ENCODE results near the gene PCBD2. TPM values are rescaled to one million over a fixed set of nuclear protein-coding genes. Genes with fewer than 3 reads are reported as not detected.

Gene PCBD2
- total and polyA plus RNA-seq, 2 of the 4 experiments (the other 2 are of a cell fraction), result 2.2 to 2.7 TPM

- Histone ChIP-seq H2BK20ac (ENCODE audit: low read depth, low read length) (no peak overlapping the region), H3K79me1 (ENCODE audit: low read depth in 1 of 2, low read length in 2 of 2) (no peaks in the 10 kb centered on the region), H2AK5ac (ENCODE audit: low read depth, low read length) (no peak overlapping the region), H2AK9ac (replicated peaks; ENCODE audit: low read depth, low read length, poor library complexity) (no peak overlapping the region), H3K9ac (ENCODE audit: low read depth, low read length) (no peak overlapping the region), H3K27me3 (ENCODE audit: control insufficient read depth, insufficient read depth, low read length) (no peaks in the 10 kb centered on the region), H3K4me2 (ENCODE audit: low read depth, low read length) (no peak overlapping the region), H3K23ac (ENCODE audit: low read depth, low read length) (no peak overlapping the region), H3K9me1 (ENCODE audit: insufficient read depth, low read length) (no peaks in the 10 kb centered on the region; the same call in 1 of the 2 replicates), H4K8ac (ENCODE audit: low read depth in 2 of 2, low read length in 2 of 2) (no peak overlapping the region), H3K4ac (ENCODE audit: low read depth, low read length) (no peak overlapping the region), H4K91ac (ENCODE audit: insufficient read depth, low read depth, low read length) (no peak overlapping the region), H2BK5ac (ENCODE audit: low read depth, low read length, poor library complexity, severe bottlenecking) (no peak overlapping the region), H2BK15ac (ENCODE audit: low read depth, low read length) (no peak overlapping the region), H3K9me3 (ENCODE audit: control insufficient read depth, insufficient read depth, low read length) (no peaks in the 10 kb centered on the region), H4K20me1 (ENCODE audit: insufficient read depth, low read length) (no peaks in the 10 kb centered on the region), H3K4me3 (ENCODE audit: insufficient read depth, low read depth, low read length) (no peak overlapping the region), H4K5ac (ENCODE audit: low read depth, low read length) (no peak overlapping the region), H2AFZ (replicated peaks; ENCODE audit: low read length, poor library complexity) (no peak overlapping the region), H3K18ac (ENCODE audit: low read depth, low read length) (no peak overlapping the region), H2BK120ac (ENCODE audit: low read depth, low read length) (no peak overlapping the region), H3K36me3 (ENCODE audit: control insufficient read depth, insufficient read depth, low read length) (peaks cover 8% of the 10 kb centered on the region), H3K14ac (replicated peaks; ENCODE audit: low read depth, low read length) (no peak overlapping the region), H3K4me1 (ENCODE audit: control insufficient read depth, insufficient read depth, low read length) (no peaks in the 10 kb centered on the region), H3K27ac (ENCODE audit: insufficient read depth, low read length) (no peak overlapping the region), H3K56ac (ENCODE audit: extremely low read depth, insufficient read depth, low read length) (no peak overlapping the region)
- BruUV-seq (replicated peaks), result no TSS peak
- in situ Hi-C loops (cut with MboI; ENCODE audit: low sequenced_read_pairs), result no loop called here
- dilution Hi-C loops (cut with HindIII; ENCODE audit: low sequenced_read_pairs, unreplicated experiment), result no loop called here
- ChIA-PET CTCF (no interaction called here), POLR2A (ENCODE audit: unreplicated experiment) (no interaction called here)
- DNase-seq, result no peak
- WGBS, 2 experiments (ENCODE audit: extremely low coverage in 2 of 2, insufficient read length in 1 of 2), result no CpG with 5 or more reads among the region's 3 CpGs
- intact Hi-C loops (cut with micrococcal nuclease), result loop anchor here (10.0 kb wide), 1 partner anchor 62 kb away; no protein-coding TSS in a partner anchor
- no peak for ATAC-seq (ENCODE audit: low read depth)
- TF ChIP-seq SMC3 (IDR thresholded peaks at IDR 0.05; ENCODE audit: low read depth, low read length), result no peak
- TF ChIP-seq CEBPB (IDR thresholded peaks at IDR 0.05; ENCODE audit: low read depth, low read length), result no peak
- no peak for TF ChIP-seq MXI1 (IDR thresholded peaks at IDR 0.05; ENCODE audit: borderline replicate concordance, low read depth, low read length)
- no peak for TF ChIP-seq USF2 (IDR thresholded peaks at IDR 0.05; ENCODE audit: low read depth, low read length)
- TF ChIP-seq ELK1 (IDR thresholded peaks at IDR 0.05; ENCODE audit: borderline replicate concordance, low read depth, low read length), result no peak
- TF ChIP-seq BHLHE40 (IDR thresholded peaks at IDR 0.05; ENCODE audit: low read depth, low read length), result no peak
- no peak for TF ChIP-seq CTCF (conservative IDR thresholded peaks at IDR 0.05; ENCODE audit: low read depth, low read length)
- TF ChIP-seq FOS (IDR thresholded peaks at IDR 0.05; ENCODE audit: low read depth, low read length), result no peak
- no peak for TF ChIP-seq RFX5 (IDR thresholded peaks at IDR 0.05; ENCODE audit: low read depth, low read length)
- no peak for TF ChIP-seq POLR2A (IDR thresholded peaks at IDR 0.05; ENCODE audit: low read depth, low read length)
- no peak for TF ChIP-seq RCOR1 (IDR thresholded peaks at IDR 0.05; ENCODE audit: insufficient replicate concordance, low read length)
Measured at GRCh38 chr5:134932508-134932907, 27.6 kb downstream of the PCBD2 start.

All from IMR-90 (cell line).